ENCODE data around the gene ANTXR2. TPM values are rescaled to one million over a fixed set of nuclear protein-coding genes. Genes with fewer than 3 reads are reported as not detected.

The ANTXR2 gene
- total and polyA plus RNA-seq, 2 of the 13 experiments (the other 11 are each of a cell fraction or from before 2014, with no cell fraction given) = 4.6 to 14.5 TPM

GRCh38 chr4:79852305-79852730, 220.7 kb downstream of the ANTXR2 start (continued):
- 0 out of 2 replicates have a peak, but pooled peaks have one; percentile 26 for TF ChIP-seq ARID5B (CRISPR knock-in tag; IDR thresholded peaks at IDR 0.05)
- peak; percentile 22; the same call in 1 of the 2 replicates for TF ChIP-seq SAP130 (CRISPR knock-in tag; IDR thresholded peaks at IDR 0.05; ENCODE audit: low read depth)
- TF ChIP-seq TFAP4 (IDR thresholded peaks at IDR 0.05; ENCODE audit: borderline replicate concordance, low read depth) = peak; percentile 88
- TF ChIP-seq DDIT3 (CRISPR knock-in tag; IDR thresholded peaks at IDR 0.05) = peak; percentile 93; the same call in 1 of the 2 replicates
- no peak for TF ChIP-seq LRRFIP1 (CRISPR knock-in tag; conservative IDR thresholded peaks at IDR 0.05)
- 0 out of 2 replicates have a peak, but pooled peaks have one; percentile 20 for TF ChIP-seq NR2C2 (CRISPR knock-in tag; IDR thresholded peaks at IDR 0.05; ENCODE audit: borderline replicate concordance)
- TF ChIP-seq ZNF350 (CRISPR knock-in tag; IDR thresholded peaks at IDR 0.05; ENCODE audit: borderline replicate concordance, low read depth) = 0 out of 2 replicates have a peak, but pooled peaks have one; percentile 30
- no peak for TF ChIP-seq MLXIP (CRISPR knock-in tag; IDR thresholded peaks at IDR 0.05; ENCODE audit: borderline replicate concordance)
- no peak for TF ChIP-seq ZNF513 (CRISPR knock-in tag; conservative IDR thresholded peaks at IDR 0.05)
- TF ChIP-seq HOXA9 (CRISPR knock-in tag; IDR thresholded peaks at IDR 0.05; ENCODE audit: borderline replicate concordance) = no peak
- no peak for TF ChIP-seq ZNF615 (CRISPR knock-in tag; IDR thresholded peaks at IDR 0.05; ENCODE audit: borderline replicate concordance)
- peak; percentile 19; the same call in 1 of the 2 replicates for TF ChIP-seq MAX (IDR thresholded peaks at IDR 0.05)
- no peak for TF ChIP-seq KDM2A (CRISPR knock-in tag; IDR thresholded peaks at IDR 0.05; ENCODE audit: borderline replicate concordance, low read depth)
- TF ChIP-seq FOXP1 (IDR thresholded peaks at IDR 0.05) = no peak
- TF ChIP-seq FOXP1 (CRISPR knock-in tag; IDR thresholded peaks at IDR 0.05) = peak; percentile 25; the same call in 1 of the 2 replicates

Measured in HepG2 (cell line).